Gastroesophageal sphincter (tissue), 3 donors: ENCODE results near the gene PPM1G.

ENCODE experiments used
- CTCF ChIP-seq, 4 experiments: fragments of 200-600 bp in 2 of 4; fragments of 450-650 bp in 2 of 4; sonication (generic) in 1 of 4; IDR thresholded peaks; one replicate each; pipeline ENCODE4 v1.5.1; 2017 to 2019; ENCODE audit warnings: antibody characterized with exemption in 4 of 4, mild to moderate bottlenecking in 2 of 4, moderate library complexity in 2 of 4
- EP300 ChIP-seq: sonication (generic); formaldehyde crosslinking; IDR thresholded peaks from one replicate; pipeline ENCODE4 v1.6.1; 2017; ENCODE audit warnings: antibody characterized with exemption, mild to moderate bottlenecking
- POLR2A ChIP-seq, 2 donors: fragments of 450-650 bp; IDR thresholded peaks; one replicate each; pipeline ENCODE4 v1.6.1; 2017; ENCODE audit warnings: antibody characterized with exemption in 2 of 2, mild to moderate bottlenecking in 2 of 2, moderate library complexity in 1 of 2

- TF ChIP-seq CTCF (IDR thresholded peaks at IDR 0.05) = no peak
- TF ChIP-seq POLR2A (IDR thresholded peaks at IDR 0.05) = no peak
- TF ChIP-seq EP300 = no peak
Measured at GRCh38 chr2:27416151-27416550, 6.8 kb upstream of the PPM1G start.
